ENCODE measurements around the gene SIRPA. TPM values are rescaled to one million over a fixed set of nuclear protein-coding genes. Genes with fewer than 3 reads are reported as not detected.

SIRPA gene
- total RNA-seq, 1 experiment from 2014 or later: 6.0 TPM

DNA sequence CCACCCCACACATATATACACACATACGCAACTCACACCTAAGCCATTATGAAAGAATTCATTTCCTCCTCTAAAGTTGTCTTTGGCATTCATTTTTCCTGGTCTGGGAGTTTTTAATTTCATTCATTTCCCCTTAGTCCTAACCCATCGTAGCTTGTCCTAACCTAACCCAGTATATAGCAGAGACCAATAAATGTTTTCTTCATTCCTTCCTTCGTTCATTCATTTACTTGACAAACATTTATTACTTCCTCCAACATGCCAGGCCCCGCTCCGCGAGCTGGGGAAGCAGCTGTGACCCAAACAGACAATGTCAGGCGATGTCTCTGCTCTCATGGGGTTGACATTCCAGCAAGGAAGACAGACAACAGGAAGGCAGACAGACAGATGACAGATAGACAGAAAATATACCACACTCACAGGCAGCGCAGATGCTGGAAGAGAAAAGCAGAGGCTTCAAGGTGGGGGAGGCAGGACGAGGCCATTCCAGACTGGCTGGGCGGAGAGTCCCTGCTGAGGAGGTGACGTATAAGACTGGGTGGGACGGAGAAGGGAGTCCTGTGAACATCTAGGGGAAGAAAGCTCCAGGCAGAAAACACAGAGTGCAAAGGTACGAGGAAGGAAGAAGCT lies 33.7 kb upstream of the SIRPA start:
- no peak overlapping the region; a peak in 1 of 7 replicates for H3K27ac Mint-ChIP-seq
- H2BK12ac ChIP-seq (ENCODE audit: insufficient read length, low read depth, low read length): no peak overlapping the region
- no peak overlapping the region for H2BK20ac ChIP-seq (ENCODE audit: low read depth, low read length, poor library complexity, severe bottlenecking)
- no peak overlapping the region for H3K56ac ChIP-seq (ENCODE audit: insufficient read length, low read depth, low read length)
- H3K9me3 Mint-ChIP-seq: no peaks in the 10 kb centered on the region
- H3K27me3 ChIP-seq (ENCODE audit: insufficient read depth, low read length): no peaks in the 10 kb centered on the region
- no peak overlapping the region for H4K91ac ChIP-seq (ENCODE audit: insufficient read length, low read depth, low read length)
- H3K27ac ChIP-seq (ENCODE audit: insufficient read length, low read depth, low read length): no peak overlapping the region
- no peaks in the 10 kb centered on the region for H3K23me2 ChIP-seq (ENCODE audit: insufficient read length, low read depth, low read length, poor library complexity, severe bottlenecking)
- no peaks in the 10 kb centered on the region; the same call in 1 of the 2 replicates for H3K4me1 ChIP-seq (ENCODE audit: insufficient read depth, low read length)
- H3K9me3 ChIP-seq (ENCODE audit: control insufficient read depth, low read depth, low read length): no peaks in the 10 kb centered on the region
- no peak overlapping the region for H2AK5ac ChIP-seq (ENCODE audit: insufficient read length, low read length)
- no peak overlapping the region for H2BK5ac ChIP-seq (ENCODE audit: insufficient read length, low read length)
- H4K5ac ChIP-seq (ENCODE audit: insufficient read length, low read depth, low read length): no peak overlapping the region
- no peak overlapping the region for H3K18ac ChIP-seq (ENCODE audit: insufficient read length, low read depth, low read length)
- no peaks in the 10 kb centered on the region for H4K20me1 ChIP-seq (ENCODE audit: control insufficient read depth, insufficient read depth, insufficient read length)
- H2BK15ac ChIP-seq (ENCODE audit: low read depth, low read length): no peak overlapping the region
- no peak overlapping the region for H3K23ac ChIP-seq (ENCODE audit: insufficient read length, low read depth, low read length)
- H2BK120ac ChIP-seq (ENCODE audit: low read depth, low read length, poor library complexity, severe bottlenecking): no peak overlapping the region
- peaks cover 9% of the 10 kb centered on the region for H3K27me3 Mint-ChIP-seq (ENCODE audit: low read depth)
- peaks cover 19 to 37% of the 10 kb centered on the region in 2 experiments for H3K4me1 Mint-ChIP-seq
- no peaks in the 10 kb centered on the region for H3K79me1 ChIP-seq (ENCODE audit: insufficient read depth, low read depth, low read length, poor library complexity, severe bottlenecking)
- no peak overlapping the region for H3K14ac ChIP-seq (ENCODE audit: insufficient read depth, low read length)
- H3K79me2 ChIP-seq (ENCODE audit: insufficient read depth, low read length): no peaks in the 10 kb centered on the region
- no peak overlapping the region for H3K4me2 ChIP-seq (ENCODE audit: insufficient read depth, insufficient read length, low read length)
- WGBS (ENCODE audit: extremely low coverage, insufficient read length, low lambda C conversion rate): no CpG with 5 or more reads among the region's 13 CpGs
- no peak overlapping the region for H3T11ph ChIP-seq (ENCODE audit: low read length)
- H3K4me3 Mint-ChIP-seq: no peak overlapping the region
- no peak overlapping the region for H3K4ac ChIP-seq (ENCODE audit: low read depth, low read length)
- H4K8ac ChIP-seq (replicated peaks; ENCODE audit: insufficient read length, low read depth, low read length): no peak overlapping the region
- no peaks in the 10 kb centered on the region for H3K36me3 Mint-ChIP-seq (ENCODE audit: insufficient read depth in 1 of 3, low read depth in 3 of 3)
- DNase-seq: no peak
- H2AFZ ChIP-seq (ENCODE audit: low read length): no peak overlapping the region
- no peak overlapping the region for H3K9ac ChIP-seq (ENCODE audit: extremely low read depth, insufficient read length, low read length)
- no peak for TF ChIP-seq CTCF (conservative IDR thresholded peaks at IDR 0.05)

Data from H9 (cell line).